ENCODE measurements around the gene TMEM203.

TMEM203 gene

GRCh38 chr9:137235424-137236237 lies 30.2 kb upstream of the TMEM203 start:
- no peak for TF ChIP-seq MAX (IDR thresholded peaks at IDR 0.05)
- TF ChIP-seq EP300 (IDR thresholded peaks at IDR 0.05; ENCODE audit: borderline replicate concordance), result no peak
- TF ChIP-seq ZBTB7A (IDR thresholded peaks at IDR 0.05; ENCODE audit: low read depth), result no peak
- TF ChIP-seq TCF12 (IDR thresholded peaks at IDR 0.05; ENCODE audit: low read depth), result no peak
- TF ChIP-seq EGR1 (IDR thresholded peaks at IDR 0.05), result no peak
- no peak for TF ChIP-seq YY1 (IDR thresholded peaks at IDR 0.05; ENCODE audit: low read depth)

GRCh38 chr9:137234758-137235423 lies 29.4 kb upstream of the TMEM203 start:
- TF ChIP-seq REST (IDR thresholded peaks at IDR 0.05; ENCODE audit: low read depth) (no peak), FOXM1 (IDR thresholded peaks at IDR 0.05; ENCODE audit: borderline replicate concordance, low read depth) (no peak), NFIC (IDR thresholded peaks at IDR 0.05) (no peak), ZBTB7A (IDR thresholded peaks at IDR 0.05; ENCODE audit: low read depth) (no peak), CREB1 (IDR thresholded peaks at IDR 0.05; ENCODE audit: low read depth) (no peak), TEAD4 (IDR thresholded peaks at IDR 0.05) (no peak), EGR1 (IDR thresholded peaks at IDR 0.05) (no peak), CEBPB (IDR thresholded peaks at IDR 0.05) (no peak), MAX (IDR thresholded peaks at IDR 0.05) (no peak), EP300 (IDR thresholded peaks at IDR 0.05; ENCODE audit: borderline replicate concordance) (no peak), TAF1 (IDR thresholded peaks at IDR 0.05; ENCODE audit: low read depth) (no peak), TCF12 (IDR thresholded peaks at IDR 0.05; ENCODE audit: low read depth) (no peak), USF1 (IDR thresholded peaks at IDR 0.05) (no peak), RAD21 (IDR thresholded peaks at IDR 0.05; ENCODE audit: low read depth) (no peak), YY1 (IDR thresholded peaks at IDR 0.05; ENCODE audit: low read depth) (no peak)

- TF ChIP-seq USF1 (IDR thresholded peaks at IDR 0.05), result no peak
- TF ChIP-seq CEBPB (IDR thresholded peaks at IDR 0.05), result no peak
- no peak for TF ChIP-seq NFIC (IDR thresholded peaks at IDR 0.05)
- TF ChIP-seq EP300 (IDR thresholded peaks at IDR 0.05; ENCODE audit: borderline replicate concordance), result no peak
- TF ChIP-seq EGR1 (IDR thresholded peaks at IDR 0.05), result no peak
- no peak for TF ChIP-seq MAX (IDR thresholded peaks at IDR 0.05)
- no peak for TF ChIP-seq ZBTB7A (IDR thresholded peaks at IDR 0.05; ENCODE audit: low read depth)
- TF ChIP-seq REST (IDR thresholded peaks at IDR 0.05; ENCODE audit: low read depth), result no peak
- no peak for TF ChIP-seq RAD21 (IDR thresholded peaks at IDR 0.05; ENCODE audit: low read depth)
- no peak for TF ChIP-seq CREB1 (IDR thresholded peaks at IDR 0.05; ENCODE audit: low read depth)
- TF ChIP-seq TCF12 (IDR thresholded peaks at IDR 0.05; ENCODE audit: low read depth), result no peak
- no peak for TF ChIP-seq FOXM1 (IDR thresholded peaks at IDR 0.05; ENCODE audit: borderline replicate concordance, low read depth)
- no peak for TF ChIP-seq YY1 (IDR thresholded peaks at IDR 0.05; ENCODE audit: low read depth)
- no peak for TF ChIP-seq TEAD4 (IDR thresholded peaks at IDR 0.05)
These were observed 28.7 kb upstream of the TMEM203 start for GRCh38 chr9:137234055-137234697.

- no peak for TF ChIP-seq CEBPB (IDR thresholded peaks at IDR 0.05)
- TF ChIP-seq YY1 (IDR thresholded peaks at IDR 0.05; ENCODE audit: low read depth), result no peak
- no peak for TF ChIP-seq TCF12 (IDR thresholded peaks at IDR 0.05; ENCODE audit: low read depth)
- TF ChIP-seq EP300 (IDR thresholded peaks at IDR 0.05; ENCODE audit: borderline replicate concordance), result no peak
- TF ChIP-seq TAF1 (IDR thresholded peaks at IDR 0.05; ENCODE audit: low read depth), result no peak
- no peak for TF ChIP-seq MAX (IDR thresholded peaks at IDR 0.05)
- TF ChIP-seq FOXM1 (IDR thresholded peaks at IDR 0.05; ENCODE audit: borderline replicate concordance, low read depth), result no peak
- TF ChIP-seq TEAD4 (IDR thresholded peaks at IDR 0.05), result no peak
- no peak for TF ChIP-seq ZBTB7A (IDR thresholded peaks at IDR 0.05; ENCODE audit: low read depth)
- no peak for TF ChIP-seq EGR1 (IDR thresholded peaks at IDR 0.05)
- no peak for TF ChIP-seq NFIC (IDR thresholded peaks at IDR 0.05)
- no peak for TF ChIP-seq RAD21 (IDR thresholded peaks at IDR 0.05; ENCODE audit: low read depth)
- no peak for TF ChIP-seq CREB1 (IDR thresholded peaks at IDR 0.05; ENCODE audit: low read depth)
- TF ChIP-seq USF1 (IDR thresholded peaks at IDR 0.05), result no peak
- no peak for TF ChIP-seq REST (IDR thresholded peaks at IDR 0.05; ENCODE audit: low read depth)
These were observed 27.9 kb upstream of the TMEM203 start for GRCh38 chr9:137233143-137233980.

All from Ishikawa (cell line).